IMR-90 (cell line): ENCODE results near the gene STARD7. TPM values are rescaled to one million over a fixed set of nuclear protein-coding genes. Genes with fewer than 3 reads are reported as not detected.

Experiments used
- ATAC-seq: fragments of 200-7000 bp; cut with Tn5 transposase; 2 replicates; pipeline ENCODE4 v1.9.1; 2020; ENCODE audit warnings: low read depth, mild to moderate bottlenecking, moderate library complexity
- BruUV-seq: library from RNA; stranded (reverse); fragments of 400-500 nt; replicated peaks from 2 replicates; lab custom pipeline; 2021; lab: Mats Ljungman, UMichigan
- CTCF ChIA-PET: fragments of 300-600 bp; formaldehyde crosslinking; extraction: SDS; loops from one replicate; lab custom pipeline; 2021; ENCODE audit warnings: antibody characterized with exemption; lab: Yijun Ruan, JAX
- POLR2A ChIA-PET: fragments of 300-600 bp; sonication (Branson Sonifier 250); formaldehyde crosslinking; loops from one replicate; lab custom pipeline; 2022; ENCODE audit warnings: antibody characterized with exemption; ENCODE audit not compliant: unreplicated experiment; lab: Charles Lee
- DNase-seq: peaks from one replicate; pipeline ENCODE4 v3.0.0; 2013
- H2AFZ ChIP-seq: replicated peaks from 2 replicates; pipeline ENCODE3; 2013; ENCODE audit warnings: low read length, mild to moderate bottlenecking; ENCODE audit not compliant: poor library complexity
- H2AK5ac ChIP-seq: 2 replicates; pipeline ENCODE4 v1.6.1; 2013; ENCODE audit warnings: low read depth, low read length, inconsistent platforms
- H2AK9ac ChIP-seq: replicated peaks from 2 replicates; pipeline ENCODE3; 2013; ENCODE audit warnings: mild to moderate bottlenecking, low read depth, low read length, moderate library complexity; ENCODE audit not compliant: poor library complexity
- H2BK120ac ChIP-seq: 2 replicates; pipeline ENCODE4 v1.6.1; 2013; ENCODE audit warnings: low read depth, low read length, inconsistent platforms
- H2BK15ac ChIP-seq: 3 replicates; pipeline ENCODE4 v1.6.1; 2013; ENCODE audit warnings: low read depth, low read length, inconsistent platforms
- H2BK20ac ChIP-seq: 2 replicates; pipeline ENCODE4 v1.6.1; 2013; ENCODE audit warnings: low read depth, mild to moderate bottlenecking, inconsistent platforms, low read length, moderate library complexity
- H2BK5ac ChIP-seq: 2 replicates; pipeline ENCODE4 v1.6.1; 2013; ENCODE audit warnings: mild to moderate bottlenecking, low read depth, low read length, inconsistent platforms; ENCODE audit not compliant: poor library complexity, severe bottlenecking
- H3K14ac ChIP-seq: replicated peaks from 2 replicates; pipeline ENCODE4 v1.6.1; 2013; ENCODE audit warnings: low read depth, low read length, inconsistent platforms
- H3K18ac ChIP-seq: 2 replicates; pipeline ENCODE4 v1.6.1; 2013; ENCODE audit warnings: low read depth, low read length, control low read depth
- H3K23ac ChIP-seq: 2 replicates; pipeline ENCODE4 v1.6.1; 2013; ENCODE audit warnings: low read depth, low read length, inconsistent platforms
- H3K27ac ChIP-seq: 2 replicates; pipeline ENCODE4 v1.5.1; 2013; ENCODE audit warnings: mild to moderate bottlenecking, control low read depth, low read length; ENCODE audit not compliant: insufficient read depth
- H3K27me3 ChIP-seq: 2 replicates; pipeline ENCODE4 v1.6.1; 2013; ENCODE audit warnings: low read length; ENCODE audit not compliant: control insufficient read depth, insufficient read depth
- H3K36me3 ChIP-seq: 2 replicates; pipeline ENCODE4 v1.6.1; 2013; ENCODE audit warnings: low read length, mixed read lengths; ENCODE audit not compliant: control insufficient read depth, insufficient read depth
- H3K4ac ChIP-seq: 2 replicates; pipeline ENCODE4 v1.6.1; 2013; ENCODE audit warnings: low read depth, low read length, inconsistent platforms
- H3K4me1 ChIP-seq: 2 replicates; pipeline ENCODE4 v1.6.1; 2013; ENCODE audit warnings: low read length, mixed read lengths; ENCODE audit not compliant: control insufficient read depth, insufficient read depth
- H3K4me2 ChIP-seq: 2 replicates; pipeline ENCODE4 v1.6.1; 2013; ENCODE audit warnings: low read depth, mild to moderate bottlenecking, control low read depth, low read length, moderate library complexity
- H3K4me3 ChIP-seq: 2 replicates; pipeline ENCODE4 v1.5.1; 2013; ENCODE audit warnings: low read depth, mild to moderate bottlenecking, control low read depth, low read length, moderate library complexity; ENCODE audit not compliant: insufficient read depth
- H3K56ac ChIP-seq: 2 replicates; pipeline ENCODE4 v1.6.1; 2013; ENCODE audit warnings: low read length, inconsistent platforms; ENCODE audit not compliant: insufficient read depth; ENCODE audit errors: extremely low read depth
- H3K79me1 ChIP-seq, 2 experiments: 2 replicates each; pipeline ENCODE4 v1.6.1; 2013; ENCODE audit warnings: low read length in 2 of 2, inconsistent platforms in 1 of 2, low read depth in 1 of 2
- H3K9ac ChIP-seq: 2 replicates; pipeline ENCODE4 v1.6.1; 2013; ENCODE audit warnings: low read depth, low read length, control low read depth
- H3K9me1 ChIP-seq: 2 replicates; pipeline ENCODE4 v1.6.1; 2013; ENCODE audit warnings: low read length, inconsistent platforms; ENCODE audit not compliant: insufficient read depth
- H3K9me3 ChIP-seq: 2 replicates; pipeline ENCODE4 v1.6.1; 2013; ENCODE audit warnings: low read length; ENCODE audit not compliant: control insufficient read depth, insufficient read depth
- H4K20me1 ChIP-seq: 2 replicates; pipeline ENCODE4 v1.6.1; 2013; ENCODE audit warnings: low read length, inconsistent platforms; ENCODE audit not compliant: insufficient read depth
- H4K5ac ChIP-seq: 2 replicates; pipeline ENCODE4 v1.6.1; 2013; ENCODE audit warnings: mild to moderate bottlenecking, low read depth, low read length, control low read depth
- H4K8ac ChIP-seq, 2 experiments: 2 replicates each; pipeline ENCODE4 v1.6.1; 2013; ENCODE audit warnings: low read depth in 2 of 2, low read length in 2 of 2, control low read depth in 1 of 2, inconsistent platforms in 1 of 2
- H4K91ac ChIP-seq: 2 replicates; pipeline ENCODE4 v1.6.1; 2013; ENCODE audit warnings: low read depth, low read length, inconsistent platforms; ENCODE audit not compliant: insufficient read depth
- MXI1 ChIP-seq: IDR thresholded peaks from 2 replicates; pipeline ENCODE4 v1.6.1; 2012; ENCODE audit warnings: low read depth, mild to moderate bottlenecking, low read length, moderate library complexity, borderline replicate concordance
- NFE2L2 ChIP-seq: fragments of 150-350 bp; IDR thresholded peaks from 2 replicates; pipeline ENCODE4 v1.6.1; 2016; ENCODE audit warnings: low read depth, mild to moderate bottlenecking, low read length
- USF2 ChIP-seq: fragments of 150-350 bp; IDR thresholded peaks from 2 replicates; pipeline ENCODE4 v1.6.1; 2017; ENCODE audit warnings: mild to moderate bottlenecking, antibody characterized with exemption, low read length, low read depth
- dilution Hi-C: fragments of 300-500 bp; cut with HindIII; formaldehyde crosslinking; loops from one replicate; pipeline ENCODE4 v1.14.3; 2018; ENCODE audit warnings: low sequenced_read_pairs; ENCODE audit not compliant: unreplicated experiment
- in situ Hi-C: fragments of 300-500 bp; cut with MboI; formaldehyde crosslinking; loops from 3 replicates; pipeline ENCODE4 v1.14.3; 2019; ENCODE audit warnings: low sequenced_read_pairs, inconsistent platforms, mixed read lengths
- intact Hi-C: fragments of 100-400 bp; cut with micrococcal nuclease; formaldehyde crosslinking; loops from 2 replicates; pipeline ENCODE4 v1.10.0; 2022
- polyA plus RNA-seq, 3 experiments: library from polyadenylated mRNA; depleted of rRNA; stranded (reverse); fragments of >200 nt; gene quantifications; 2 replicates each; pipeline ENCODE4 v1.2.3, GENCODE V29; 2012; ENCODE audit warnings: low replicate concordance in 1 of 3
- total RNA-seq: library from RNA; depleted of rRNA; stranded (reverse); fragments of >200 nt; gene quantifications from 2 replicates; pipeline ENCODE4 v1.2.3, GENCODE V29; 2012

Gene STARD7
- total and polyA plus RNA-seq, 2 of the 4 experiments (the other 2 are of a cell fraction): 61.7 to 138 TPM

DNA sequence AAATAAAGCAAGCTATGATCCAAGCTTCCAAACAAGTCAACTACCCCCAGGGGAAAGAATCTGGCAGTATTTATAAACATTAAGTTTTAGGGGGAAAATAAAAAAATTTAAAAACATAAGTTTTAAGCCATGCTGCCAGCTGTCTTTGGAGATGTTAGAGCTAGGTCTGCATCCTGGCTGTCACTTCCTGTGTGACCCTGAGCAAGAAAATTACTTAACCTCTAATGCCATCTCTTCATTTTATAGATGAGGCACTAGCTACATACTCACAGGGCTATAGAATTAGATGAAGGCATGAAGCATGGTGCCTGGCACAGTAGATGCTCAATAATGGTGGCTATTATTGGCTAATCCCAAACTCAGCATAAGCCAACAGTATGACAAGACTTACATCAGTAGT lies 28.1 kb downstream of the STARD7 start:
- Histone ChIP-seq H2BK120ac (no peak overlapping the region), H2AK5ac (no peak overlapping the region), H3K4ac (no peak overlapping the region), H2AK9ac (no peak overlapping the region), H3K27me3 (no peaks in the 10 kb centered on the region), H3K4me2 (no peak overlapping the region), H3K27ac (no peak overlapping the region), H3K56ac (no peak overlapping the region), H4K8ac (no peak overlapping the region), H3K23ac (no peak overlapping the region), H3K36me3 (peaks cover 12% of the 10 kb centered on the region), H3K9me1 (0 out of 2 replicates have a peak, but pooled peaks cover 3% of the 10 kb centered on the region), H3K9ac (no peak overlapping the region), H3K9me3 (no peaks in the 10 kb centered on the region), H2BK20ac (no peak overlapping the region), H3K4me1 (peaks cover 2% of the 10 kb centered on the region; the same call in 1 of the 2 replicates), H4K5ac (no peak overlapping the region), H3K4me3 (no peak overlapping the region), H3K79me1 (peaks cover 5 to 8% of the 10 kb centered on the region in 2 experiments; a peak in 1 of 4 replicates), H3K14ac (no peak overlapping the region), H4K91ac (no peak overlapping the region), H3K18ac (no peak overlapping the region), H2BK15ac (no peak overlapping the region), H4K20me1 (no peaks in the 10 kb centered on the region), H2AFZ (no peak overlapping the region), H2BK5ac (no peak overlapping the region)
- dilution Hi-C loops: no loop called here
- ATAC-seq (no peak), DNase-seq (no peak)
- ChIA-PET POLR2A (no interaction called here), CTCF (no interaction called here)
- intact Hi-C loops: no loop called here
- TF ChIP-seq MXI1 (no peak), USF2 (no peak), NFE2L2 (no peak)
- no TSS peak for BruUV-seq
- in situ Hi-C loops: no loop called here
